HG02870 (cell line): ENCODE data around the gene GIGYF1.
"Not testable (repeated sequence)": the region's sequence is repeated elsewhere in the genome, so short reads cannot be mapped to it uniquely, and the experiment has no call there.

Experiments used
- ATAC-seq: cut with Tn5 transposase; IDR thresholded peaks from one replicate; pipeline ENCODE4 v1.9.1; 2021; ENCODE audit warnings: mild to moderate bottlenecking, moderate library complexity; ENCODE audit not compliant: unreplicated experiment

The GIGYF1 gene

GRCh38 chr7:100674411-100675104 lies 19.5 kb downstream of the GIGYF1 start:
- ATAC-seq, result no peak

GRCh38 chr7:100673942-100674410 lies 20.1 kb downstream of the GIGYF1 start:
- ATAC-seq, result peak; percentile 3

- peak; percentile 66 for ATAC-seq
Measured at GRCh38 chr7:100673302-100673941, 20.6 kb downstream of the GIGYF1 start, which contains the start of gene GNB2. Gene GNB2 (plus strand): TSS chr7:100673740. CDS start chr7:100676266, 2,526 bp downstream.

GRCh38 chr7:100671353-100672327 lies 22.4 kb downstream of the GIGYF1 start:
- no peak for ATAC-seq

- no peak for ATAC-seq
Measured at GRCh38 chr7:100670074-100670473, 24.0 kb downstream of the GIGYF1 start.

- not testable (repeated sequence) for ATAC-seq
Measured at GRCh38 chr7:100669106-100669505, 24.9 kb downstream of the GIGYF1 start.

- ATAC-seq, result no peak
Measured at GRCh38 chr7:100668069-100668449, 26.0 kb downstream of the GIGYF1 start.

GRCh38 chr7:100667331-100668068 lies 26.6 kb downstream of the GIGYF1 start:
- no peak for ATAC-seq

- no peak for ATAC-seq
Measured at GRCh38 chr7:100665168-100665726, 28.8 kb downstream of the GIGYF1 start.

GRCh38 chr7:100662194-100662776 lies 31.8 kb downstream of the GIGYF1 start:
- not testable (repeated sequence) for ATAC-seq

- no peak for ATAC-seq
Measured at GRCh38 chr7:100655908-100656674, 38.0 kb downstream of the GIGYF1 start, which contains the start of gene ACTL6B. Gene ACTL6B (minus strand): TSS chr7:100656448. CDS start chr7:100656354, 94 bp downstream.

- no peak for ATAC-seq
Measured at GRCh38 chr7:100654908-100655831, 38.9 kb downstream of the GIGYF1 start.

- ATAC-seq, result no peak
Measured at GRCh38 chr7:100649826-100650565, 44.1 kb downstream of the GIGYF1 start.

GRCh38 chr7:100642534-100642907 lies 51.5 kb downstream of the GIGYF1 start:
- no peak for ATAC-seq

GRCh38 chr7:100641860-100642533 lies 52.1 kb downstream of the GIGYF1 start:
- no peak for ATAC-seq

GRCh38 chr7:100641463-100641859 lies 52.6 kb downstream of the GIGYF1 start, which contains the start of gene TFR2:
Gene TFR2 (minus strand): TSS chr7:100641552. CDS start chr7:100641509, 43 bp downstream.
- ATAC-seq, result no peak
